GM11168 (cell line): ENCODE results near the gene GRP.

Experiments used
- in situ Hi-C: fragments of 300-500 bp; cut with MboI; formaldehyde crosslinking; loops from one replicate; pipeline ENCODE4 v1.12.0; 2022; ENCODE audit warnings: low sequenced_read_pairs; ENCODE audit not compliant: unreplicated experiment

Gene GRP

GRCh38 chr18:59279722-59280121 lies 59.8 kb downstream of the GRP start:
- in situ Hi-C loops = no loop called here
